ENCODE data around the gene AHRR. TPM values are rescaled to one million over a fixed set of nuclear protein-coding genes. Genes with fewer than 3 reads are reported as not detected.

Gene AHRR
- total RNA-seq, 1 donor from 2014 or later, result 6.1 TPM

DNA sequence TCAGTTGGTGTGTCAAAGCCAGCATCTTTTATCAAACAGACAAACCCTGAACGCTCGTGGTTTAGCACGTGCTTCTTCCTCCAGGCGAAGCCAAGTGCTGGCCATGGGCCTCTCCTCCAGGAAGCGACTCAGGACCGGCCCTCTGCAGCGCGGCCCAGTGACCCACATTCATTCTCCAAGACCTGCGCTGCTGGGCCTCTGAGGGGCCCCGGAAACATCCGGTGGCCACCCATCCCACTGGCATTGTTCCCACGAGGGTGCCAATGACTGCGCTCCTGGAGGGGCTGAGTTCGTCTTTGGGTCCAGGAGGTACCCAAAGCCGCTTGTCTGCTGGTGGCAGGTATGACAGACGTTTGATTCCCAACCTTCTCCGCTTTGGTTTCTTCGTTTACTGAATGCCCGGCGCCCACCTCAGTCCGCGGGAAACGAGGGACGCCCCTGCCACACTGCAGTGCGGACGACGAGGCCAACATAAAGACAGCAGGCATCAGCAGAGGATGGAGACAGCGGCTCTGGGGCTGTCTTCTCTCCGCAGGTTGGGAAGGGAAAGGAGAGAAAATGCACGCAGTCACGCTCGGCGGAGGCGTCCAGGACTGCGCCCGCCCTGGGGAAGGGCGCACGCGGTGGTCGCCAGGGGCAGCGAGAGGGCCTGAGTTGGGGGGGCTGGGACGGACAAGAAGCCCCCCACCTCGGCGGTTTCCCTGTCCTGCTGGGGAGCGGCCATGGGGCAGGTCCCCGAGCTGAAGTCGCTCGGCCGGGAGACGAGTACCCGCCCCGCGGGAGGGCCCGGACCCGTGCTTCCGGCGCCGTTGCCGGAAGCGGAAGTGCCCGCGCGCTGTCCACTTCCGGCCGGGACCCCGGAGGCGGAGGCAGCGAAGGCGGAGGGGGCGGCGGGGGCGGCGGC lies 121.1 kb downstream of the AHRR start, which contains the start of gene EXOC3:
Gene EXOC3, plus strand, starts transcription at position 842 of the 904 bp plus-strand sequence. CDS start 3,030 bp downstream, outside the sequence.
- Mint-ChIP-seq H3K36me3 (ENCODE audit: low read depth) (peaks cover 26% of the 10 kb centered on the region), H3K9me3 (no peaks in the 10 kb centered on the region), H3K4me1 (peaks cover 36% of the 10 kb centered on the region), H3K27ac (peak within 1 kb of the TSS; percentile 90), H3K27me3 (no peaks in the 10 kb centered on the region), H3K4me3 (peak within 1 kb of the TSS; percentile 94)
- intact Hi-C loops (cut with micrococcal nuclease), result loop anchor here (1.0 to 5.0 kb wide), 4 partner anchors 18 to 225 kb away; partner anchors contain the start of genes CCDC127, CEP72, PDCD6 and SDHA
- ATAC-seq (ENCODE audit: low read depth) (peak; percentile 91), DNase-seq (peak; percentile 81)
- ChIA-PET CTCF (no interaction called here), POLR2A (interaction anchor here (1.0 to 1.4 kb wide), 3 partner anchors 30 to 171 kb away, joined by 3 to 6 read pairs (median 4); partner anchors contain the start of gene PDCD6)
- TF ChIP-seq, protein P1, sequence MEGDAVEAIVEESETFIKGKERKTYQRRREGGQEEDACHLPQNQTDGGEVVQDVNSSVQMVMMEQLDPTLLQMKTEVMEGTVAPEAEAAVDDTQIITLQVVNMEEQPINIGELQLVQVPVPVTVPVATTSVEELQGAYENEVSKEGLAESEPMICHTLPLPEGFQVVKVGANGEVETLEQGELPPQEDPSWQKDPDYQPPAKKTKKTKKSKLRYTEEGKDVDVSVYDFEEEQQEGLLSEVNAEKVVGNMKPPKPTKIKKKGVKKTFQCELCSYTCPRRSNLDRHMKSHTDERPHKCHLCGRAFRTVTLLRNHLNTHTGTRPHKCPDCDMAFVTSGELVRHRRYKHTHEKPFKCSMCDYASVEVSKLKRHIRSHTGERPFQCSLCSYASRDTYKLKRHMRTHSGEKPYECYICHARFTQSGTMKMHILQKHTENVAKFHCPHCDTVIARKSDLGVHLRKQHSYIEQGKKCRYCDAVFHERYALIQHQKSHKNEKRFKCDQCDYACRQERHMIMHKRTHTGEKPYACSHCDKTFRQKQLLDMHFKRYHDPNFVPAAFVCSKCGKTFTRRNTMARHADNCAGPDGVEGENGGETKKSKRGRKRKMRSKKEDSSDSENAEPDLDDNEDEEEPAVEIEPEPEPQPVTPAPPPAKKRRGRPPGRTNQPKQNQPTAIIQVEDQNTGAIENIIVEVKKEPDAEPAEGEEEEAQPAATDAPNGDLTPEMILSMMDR (IDR thresholded peaks at IDR 0.05), result no peak

DNA sequence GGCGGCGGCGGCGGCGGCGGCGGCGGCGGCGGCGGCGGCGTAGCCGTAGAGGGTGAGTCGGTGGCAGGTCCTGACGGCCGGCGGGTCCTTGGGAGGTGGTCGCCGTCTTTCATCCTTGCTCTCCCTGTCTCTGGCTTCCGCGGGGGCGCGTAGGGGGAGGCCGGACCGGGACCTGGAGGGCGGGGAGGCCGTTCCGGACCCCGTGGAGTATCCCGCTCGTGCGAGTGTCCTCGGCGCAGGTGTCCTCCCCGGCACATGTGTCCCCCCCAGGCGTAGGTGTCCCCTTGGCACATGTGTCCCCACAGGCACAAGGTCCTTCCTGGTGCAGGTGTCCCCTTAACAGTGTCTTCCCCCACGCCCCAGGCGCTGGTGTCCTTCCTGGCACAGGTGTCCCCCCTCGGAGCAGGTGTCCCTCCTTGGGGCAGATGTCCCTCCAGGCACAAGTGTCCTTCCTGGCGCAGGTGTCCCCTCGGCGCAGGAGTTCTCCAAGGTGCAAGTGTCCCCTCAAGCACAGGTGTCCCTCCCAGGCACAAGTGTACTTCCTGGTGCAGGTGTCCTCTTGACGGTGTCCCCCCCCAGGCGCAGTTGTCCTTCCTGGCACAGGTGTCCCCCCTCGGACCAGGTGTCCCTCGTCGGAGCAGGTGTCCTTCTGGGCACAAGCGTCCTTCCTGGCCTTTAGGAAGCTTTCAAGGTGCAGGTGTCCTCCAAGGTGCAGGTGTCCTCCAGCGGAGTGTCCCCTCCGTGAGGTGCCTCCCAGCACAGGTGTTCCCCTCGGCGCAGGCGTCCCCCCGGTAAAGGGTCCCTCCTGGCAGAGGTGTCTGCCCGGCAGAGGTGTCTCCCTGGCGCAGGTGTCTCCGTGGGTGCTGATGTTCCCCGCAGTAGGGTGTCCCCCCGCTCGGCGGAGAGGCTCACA lies 122.0 kb downstream of the AHRR start:
- CTCF ChIA-PET, result no interaction called here
- ATAC-seq (ENCODE audit: low read depth), result peak; percentile 10
- peak; percentile 18 for DNase-seq
- intact Hi-C loops (cut with micrococcal nuclease), result loop anchor here (1.0 to 5.0 kb wide), 4 partner anchors 19 to 226 kb away; partner anchors contain the start of genes CCDC127, CEP72, PDCD6 and SDHA
- H3K4me3 Mint-ChIP-seq, result peak overlapping the region; percentile 94
- peaks cover 36% of the 10 kb centered on the region for H3K4me1 Mint-ChIP-seq
- POLR2A ChIA-PET, result interaction anchor here (1.0 kb wide), 2 partner anchors 29 to 172 kb away, joined by 3 to 4 read pairs; partner anchors contain the start of gene PDCD6
- no peaks in the 10 kb centered on the region for H3K9me3 Mint-ChIP-seq
- no peaks in the 10 kb centered on the region for H3K27me3 Mint-ChIP-seq
- peaks cover 34% of the 10 kb centered on the region for H3K36me3 Mint-ChIP-seq (ENCODE audit: low read depth)
- H3K27ac Mint-ChIP-seq, result peak overlapping the region; percentile 78
- TF ChIP-seq, protein P1 (IDR thresholded peaks at IDR 0.05), result no peak

DNA sequence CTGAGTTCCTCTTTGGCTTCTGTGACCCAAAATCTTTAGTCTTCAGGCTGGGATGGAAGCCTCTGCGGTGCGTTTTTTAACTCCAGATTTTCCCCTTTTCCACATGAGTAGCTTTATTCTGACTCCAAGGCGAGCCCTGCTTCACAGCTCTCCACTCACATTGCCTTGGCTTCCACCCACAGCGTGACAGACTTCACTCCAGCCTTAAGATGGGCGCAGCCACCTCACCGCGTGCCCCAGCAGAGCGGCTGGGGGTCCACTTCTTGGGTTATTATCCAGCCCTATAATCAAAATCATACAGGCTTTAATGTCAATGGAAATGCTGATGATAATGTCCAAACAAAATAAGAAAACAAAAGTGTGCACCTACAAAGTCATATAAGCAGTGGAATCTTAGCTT lies 122.7 kb downstream of the AHRR start:
- Mint-ChIP-seq H3K36me3 (ENCODE audit: low read depth) (peaks cover 41% of the 10 kb centered on the region), H3K27me3 (no peaks in the 10 kb centered on the region), H3K4me1 (peaks cover 36% of the 10 kb centered on the region), H3K4me3 (peak overlapping the region; percentile 94), H3K9me3 (no peaks in the 10 kb centered on the region), H3K27ac (peak overlapping the region; percentile 78)
- CTCF ChIA-PET, result no interaction called here
- ATAC-seq (ENCODE audit: low read depth) (no peak), DNase-seq (peak; percentile 12)
- intact Hi-C loops (cut with micrococcal nuclease), result loop anchor here (5.0 kb wide), 1 partner anchor 227 kb away; the partner anchor contains the start of genes CCDC127 and SDHA
- POLR2A ChIA-PET, result interaction anchor here (0.7 kb wide), 1 partner anchor 22 kb away, joined by 3 read pairs; no protein-coding TSS in a partner anchor
- TF ChIP-seq, protein P1 (IDR thresholded peaks at IDR 0.05), result no peak

DNA sequence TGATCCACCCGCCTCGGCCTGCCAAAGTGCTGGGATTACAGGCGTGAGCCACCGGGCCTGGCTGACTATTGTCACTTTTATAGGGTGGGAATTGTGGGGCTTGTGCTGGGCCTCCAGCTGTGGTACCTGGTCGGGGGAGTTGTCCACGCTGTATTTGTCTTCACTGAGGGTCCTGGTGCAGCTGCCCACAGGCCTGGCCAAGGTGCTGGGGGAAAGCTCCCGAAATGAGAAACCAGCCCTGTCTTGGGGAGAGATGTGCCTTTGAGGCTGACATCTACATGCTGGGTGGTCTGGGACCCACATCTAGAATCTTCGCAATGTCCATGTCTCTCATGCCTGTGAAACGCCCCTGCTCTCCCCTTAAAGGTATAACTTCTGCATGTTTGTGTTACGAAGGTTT lies 124.1 kb downstream of the AHRR start:
- intact Hi-C loops (cut with micrococcal nuclease), result loop anchor here (5.0 kb wide), 2 partner anchors 97 to 227 kb away; no protein-coding TSS in a partner anchor

More for the DNA sequence above, 124.1 kb downstream of the AHRR start:
- TF ChIP-seq, protein P1 (IDR thresholded peaks at IDR 0.05), result no peak
- peaks cover 55% of the 10 kb centered on the region for H3K36me3 Mint-ChIP-seq (ENCODE audit: low read depth)
- peaks cover 34% of the 10 kb centered on the region for H3K4me1 Mint-ChIP-seq
- H3K4me3 Mint-ChIP-seq, result no peak overlapping the region
- CTCF ChIA-PET, result interaction anchor here (1.1 to 1.9 kb wide), 3 partner anchors 17 to 457 kb away, joined by 3 to 12 read pairs (median 4); no protein-coding TSS in a partner anchor
- H3K27me3 Mint-ChIP-seq, result no peaks in the 10 kb centered on the region
- no peaks in the 10 kb centered on the region for H3K9me3 Mint-ChIP-seq
- ATAC-seq (ENCODE audit: low read depth), result no peak
- peak; percentile 12 for DNase-seq
- no peak overlapping the region for H3K27ac Mint-ChIP-seq
- POLR2A ChIA-PET, result no interaction called here

All from activated B cell treated with CpG ODN at 0.5 μM for 24 hours (primary cell).